GM19395 (cell line): ENCODE results near the gene SCGB1C1.

ENCODE experiments used
- ATAC-seq: cut with Tn5 transposase; IDR thresholded peaks from one replicate; pipeline ENCODE4 v1.9.1; 2021; ENCODE audit warnings: mild to moderate bottlenecking, moderate library complexity; ENCODE audit not compliant: unreplicated experiment

The SCGB1C1 gene

DNA sequence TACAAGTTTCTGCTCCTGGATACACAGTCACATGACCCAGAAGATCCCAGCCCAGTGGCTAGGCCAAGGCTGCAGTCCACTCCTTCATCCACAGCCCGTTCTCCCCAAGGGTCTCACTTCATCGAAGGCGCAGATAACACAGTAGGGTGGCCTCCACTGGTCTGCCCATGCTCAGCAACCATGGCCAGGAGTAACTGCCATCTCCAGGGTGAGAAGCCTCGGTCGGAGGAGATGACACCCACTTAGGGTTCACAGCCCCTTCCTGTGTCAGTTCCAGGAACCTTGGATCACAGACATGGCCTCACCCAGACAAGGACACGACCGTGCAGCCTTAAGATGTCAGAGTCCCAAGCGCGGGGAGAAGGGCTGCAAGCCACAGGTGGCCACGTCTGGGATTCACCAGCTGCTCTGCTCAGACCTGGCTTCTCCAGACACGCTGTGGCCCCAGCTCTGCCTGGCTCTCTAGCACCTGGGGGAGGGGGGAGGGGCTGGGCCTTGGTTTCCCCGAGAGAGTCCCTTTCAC lies 11.8 kb downstream of the SCGB1C1 start:
- no peak for ATAC-seq

DNA sequence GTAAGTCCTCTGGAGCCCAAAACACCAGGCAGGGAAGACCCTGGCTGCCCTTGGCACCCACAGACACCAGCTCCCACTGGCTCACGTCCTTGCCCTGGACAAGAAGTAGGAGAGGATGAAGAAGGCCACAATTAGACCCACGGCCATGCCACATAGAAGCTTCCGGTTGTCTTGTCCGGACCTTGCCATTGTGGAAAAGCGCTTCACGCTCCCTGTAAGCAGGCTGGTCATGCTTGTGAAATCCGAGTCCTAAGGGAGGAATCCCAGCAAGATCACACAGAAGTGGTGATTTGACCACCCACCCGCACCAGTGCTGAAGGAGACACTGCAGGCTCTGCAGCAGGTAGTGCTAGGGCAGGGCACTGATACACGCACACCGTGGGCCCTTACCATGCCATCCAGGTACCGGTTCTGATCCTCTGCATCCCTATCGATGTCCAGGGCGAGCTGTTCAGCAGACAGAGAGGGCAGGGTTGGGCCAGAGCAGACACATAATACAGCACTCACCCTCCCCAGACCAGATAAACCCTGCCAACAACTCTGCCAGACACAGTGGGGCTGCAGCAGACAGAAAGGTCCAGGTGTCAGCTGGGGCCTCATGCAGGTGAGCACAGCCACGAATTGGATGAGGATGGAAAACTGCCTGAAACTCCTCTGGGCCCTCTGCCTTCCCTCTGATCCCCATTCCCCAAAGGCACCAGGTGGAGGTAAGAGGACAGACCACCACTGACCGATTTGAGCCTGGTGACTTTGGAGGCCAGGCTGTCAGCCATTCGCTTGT lies 12.5 kb downstream of the SCGB1C1 start:
- no peak for ATAC-seq

DNA sequence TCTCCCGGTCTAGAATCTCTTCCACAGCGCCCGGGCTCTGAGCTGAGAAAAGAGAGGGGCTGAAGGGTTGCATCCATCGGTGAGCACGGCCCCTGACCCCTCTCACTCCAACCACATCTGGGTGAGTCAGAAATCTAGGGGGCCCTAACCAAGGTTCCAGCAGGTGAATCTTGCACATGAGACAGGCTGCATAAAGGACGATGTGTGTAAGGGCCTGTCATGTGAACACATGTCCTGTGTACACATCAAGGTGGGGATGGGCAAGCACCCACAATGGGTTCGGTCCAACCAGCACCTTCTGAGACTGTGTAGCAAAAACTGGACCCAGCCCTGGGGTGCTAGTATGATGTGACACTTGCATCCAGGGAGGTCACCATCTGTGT lies 13.1 kb downstream of the SCGB1C1 start:
- no peak for ATAC-seq

DNA sequence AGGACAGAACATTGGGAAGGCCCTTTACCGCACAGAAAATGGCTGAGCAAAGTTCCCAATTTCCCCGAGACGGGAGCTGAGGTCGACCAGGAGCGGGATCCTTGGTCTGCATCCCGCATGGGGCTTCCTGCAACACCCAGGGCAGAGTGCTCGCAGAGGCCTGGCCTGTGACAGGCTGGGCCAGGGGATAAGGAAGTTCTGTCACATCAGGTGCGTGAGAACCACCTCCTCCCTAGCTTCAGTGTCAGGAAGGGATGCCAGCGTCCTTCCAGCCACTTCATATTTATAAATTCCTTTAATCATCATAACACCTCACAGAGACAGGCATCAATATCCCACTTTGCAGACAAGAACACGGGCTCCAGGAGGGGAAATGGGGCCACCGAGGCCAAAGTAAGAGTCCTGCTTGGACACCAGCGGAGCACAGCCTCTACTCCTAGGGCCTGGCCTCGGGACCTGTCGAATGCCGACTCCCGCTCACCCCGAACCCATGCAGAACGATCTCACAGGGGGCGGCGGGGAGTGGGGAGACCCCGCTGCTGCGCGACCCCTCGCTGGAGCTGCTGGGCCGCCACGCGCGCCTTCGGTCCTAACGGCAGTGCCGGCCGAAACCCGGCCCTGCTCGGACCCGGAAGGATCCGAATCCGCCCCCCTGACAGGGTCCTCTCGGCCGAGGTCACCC lies 13.8 kb downstream of the SCGB1C1 start:
- peak; percentile 42 for ATAC-seq

DNA sequence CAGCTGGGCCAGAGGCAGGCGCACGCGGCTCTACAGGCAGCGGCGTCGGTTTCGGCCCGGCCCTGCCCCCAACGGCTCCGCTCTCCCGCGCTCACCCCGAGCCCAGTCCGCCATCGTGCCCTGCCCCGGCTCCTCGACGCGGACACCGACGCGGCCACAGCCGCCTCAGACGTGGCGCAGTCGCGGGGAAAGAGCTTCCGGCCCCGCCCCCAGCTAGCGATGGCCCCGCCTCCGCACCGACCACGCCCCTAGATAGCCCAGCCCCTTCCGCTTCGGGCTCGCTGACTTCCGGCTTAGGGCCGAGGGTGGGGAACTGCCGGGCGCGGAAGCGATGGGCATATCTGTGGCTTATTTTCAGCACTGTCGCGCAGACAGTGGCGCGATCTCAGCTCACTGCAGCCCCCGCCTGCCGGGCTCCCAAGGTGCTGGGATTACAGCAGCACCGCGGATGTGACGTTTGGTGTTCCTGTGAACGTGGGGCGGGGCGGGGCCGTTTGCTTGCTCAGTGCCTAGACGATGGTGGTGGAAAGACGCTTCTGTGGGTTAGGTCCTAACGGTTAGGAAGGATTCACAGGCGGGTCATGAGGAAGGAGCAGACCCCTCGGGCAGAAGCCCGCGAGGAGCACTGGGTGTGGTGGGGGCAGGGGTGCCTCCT lies 14.5 kb downstream of the SCGB1C1 start, which contains the start of the genes BET1L and RIC8A:
BET1L (minus strand) TSS at position 192 of the 655 bp plus-strand sequence; CDS start at position 114, 78 bp downstream.
RIC8A (plus strand) TSS at position 501 of the 655 bp plus-strand sequence. CDS start 1,147 bp downstream, outside the sequence.
- ATAC-seq = peak; percentile 76

DNA sequence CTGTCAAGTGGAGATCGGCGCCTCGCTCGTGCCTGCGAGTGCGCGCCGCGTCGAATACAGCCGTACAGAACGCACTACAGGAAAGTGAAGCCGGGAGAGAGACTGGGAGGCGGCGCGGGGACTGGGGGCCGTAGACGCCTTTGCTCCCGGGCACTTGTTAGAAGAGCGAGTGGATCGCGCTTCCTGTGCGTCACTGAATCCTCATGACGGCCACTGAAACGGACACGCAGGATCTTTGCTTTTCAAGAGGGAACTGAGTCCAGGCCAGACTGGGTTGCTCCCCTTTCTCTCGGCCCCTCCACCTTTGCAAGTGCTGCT lies 14.9 kb downstream of the SCGB1C1 start:
- no peak for ATAC-seq

DNA sequence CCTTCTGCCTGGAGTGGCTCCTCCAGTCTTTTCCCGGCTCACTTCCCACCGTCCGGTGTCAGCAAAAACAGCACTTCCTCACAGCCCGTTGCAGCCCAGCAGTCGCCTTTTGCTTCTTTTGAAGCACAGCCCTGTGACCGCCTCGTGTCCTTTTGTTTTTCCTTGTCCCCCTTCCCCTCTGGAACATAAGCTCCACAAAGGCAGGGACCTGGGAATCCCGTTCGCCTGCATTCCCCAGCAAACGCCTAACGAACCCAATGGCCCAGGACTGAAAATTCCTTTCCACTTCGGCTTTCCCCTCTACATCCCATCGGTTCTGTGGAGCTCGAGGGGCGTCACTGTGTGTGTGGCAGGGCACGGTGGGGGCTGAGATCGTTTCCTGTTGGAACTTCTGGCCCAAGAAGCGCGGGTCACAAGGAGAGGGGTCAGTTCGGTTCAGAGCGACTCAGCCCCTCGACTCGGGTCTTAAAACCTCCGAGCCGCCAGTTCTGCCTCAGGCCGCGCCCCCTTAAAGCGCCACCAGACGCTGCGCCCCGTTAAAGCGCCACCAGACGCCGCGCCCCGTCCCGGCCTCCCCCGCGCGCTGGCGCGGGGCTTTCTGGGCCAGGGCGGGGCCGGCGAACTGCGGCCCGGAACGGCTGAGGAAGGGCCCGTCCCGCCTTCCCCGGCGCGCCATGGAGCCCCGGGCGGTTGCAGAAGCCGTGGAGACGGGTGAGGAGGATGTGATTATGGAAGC lies 15.5 kb downstream of the SCGB1C1 start:
- ATAC-seq = no peak

DNA sequence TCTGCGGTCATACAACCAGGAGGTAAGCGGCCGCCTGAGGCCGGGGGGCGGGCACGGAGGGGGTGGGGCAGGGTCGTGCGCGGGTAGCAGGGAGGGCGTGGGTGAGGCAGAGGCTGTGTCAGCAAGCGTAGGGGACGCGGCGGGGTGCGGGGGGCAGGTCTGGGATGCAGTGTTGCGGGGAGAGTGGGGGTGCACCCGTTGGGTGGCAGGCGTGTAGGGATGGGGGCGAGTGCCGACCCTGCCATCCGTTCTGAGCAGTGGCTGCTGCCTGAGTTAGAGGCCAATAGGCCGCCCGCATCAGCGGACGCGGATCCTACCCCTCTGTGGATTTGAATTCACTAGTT lies 16.0 kb downstream of the SCGB1C1 start:
- no peak for ATAC-seq

DNA sequence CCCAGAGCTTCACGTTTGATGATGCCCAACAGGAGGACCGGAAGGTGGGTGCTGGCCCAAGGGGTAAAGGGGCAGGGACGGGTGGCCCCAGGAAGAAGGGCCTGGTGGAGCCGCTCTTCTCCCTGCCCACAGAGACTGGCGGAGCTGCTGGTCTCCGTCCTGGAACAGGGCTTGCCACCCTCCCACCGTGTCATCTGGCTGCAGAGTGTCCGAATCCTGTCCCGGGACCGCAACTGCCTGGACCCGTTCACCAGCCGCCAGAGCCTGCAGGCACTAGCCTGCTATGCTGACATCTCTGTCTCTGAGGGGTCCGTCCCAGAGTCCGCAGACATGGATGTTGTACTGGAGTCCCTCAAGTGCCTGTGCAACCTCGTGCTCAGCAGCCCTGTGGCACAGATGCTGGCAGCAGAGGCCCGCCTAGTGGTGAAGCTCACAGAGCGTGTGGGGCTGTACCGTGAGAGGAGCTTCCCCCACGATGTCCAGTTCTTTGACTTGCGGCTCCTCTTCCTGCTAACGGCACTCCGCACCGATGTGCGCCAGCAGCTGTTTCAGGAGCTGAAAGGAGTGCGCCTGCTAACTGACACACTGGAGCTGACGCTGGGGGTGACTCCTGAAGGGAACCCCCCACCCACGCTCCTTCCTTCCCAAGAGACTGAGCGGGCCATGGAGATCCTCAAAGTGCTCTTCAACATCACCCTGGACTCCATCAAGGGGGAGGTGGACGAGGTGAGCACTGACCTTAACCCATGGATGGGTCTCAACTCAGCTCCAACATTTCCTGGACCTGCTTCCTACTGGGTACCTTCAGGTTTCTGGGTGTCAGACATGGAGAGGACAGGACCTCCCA lies 16.6 kb downstream of the SCGB1C1 start:
- ATAC-seq = no peak

DNA sequence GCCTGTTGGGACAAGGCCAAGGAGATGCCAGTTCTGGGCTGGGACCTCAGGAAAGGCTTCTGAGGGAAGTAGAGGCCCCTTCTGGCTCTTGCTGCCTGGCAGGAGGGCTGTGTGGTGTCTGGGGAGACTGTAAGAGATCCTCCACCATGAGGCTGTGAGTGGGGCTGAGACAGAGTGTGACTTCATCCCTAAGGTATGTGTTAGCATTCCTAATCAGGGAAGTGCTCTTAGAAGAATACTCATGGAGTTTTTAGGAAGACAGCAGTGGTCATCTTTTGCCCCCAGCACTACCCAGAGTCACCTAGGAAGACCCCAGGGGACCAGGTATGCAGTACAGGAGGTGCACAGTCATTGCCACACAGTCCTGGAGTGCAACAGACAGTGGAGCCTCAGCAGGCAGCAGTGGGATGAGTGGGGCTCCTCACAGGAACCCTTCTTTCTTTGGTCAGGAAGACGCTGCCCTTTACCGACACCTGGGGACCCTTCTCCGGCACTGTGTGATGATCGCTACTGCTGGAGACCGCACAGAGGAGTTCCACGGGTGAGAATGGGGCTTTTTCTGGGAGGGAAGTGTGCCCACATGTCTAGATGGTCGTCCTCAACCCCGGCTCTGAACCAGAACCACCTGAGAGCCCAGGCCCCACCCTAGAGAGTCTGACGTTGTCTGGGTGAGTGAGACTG lies 17.4 kb downstream of the SCGB1C1 start:
- ATAC-seq = no peak

DNA sequence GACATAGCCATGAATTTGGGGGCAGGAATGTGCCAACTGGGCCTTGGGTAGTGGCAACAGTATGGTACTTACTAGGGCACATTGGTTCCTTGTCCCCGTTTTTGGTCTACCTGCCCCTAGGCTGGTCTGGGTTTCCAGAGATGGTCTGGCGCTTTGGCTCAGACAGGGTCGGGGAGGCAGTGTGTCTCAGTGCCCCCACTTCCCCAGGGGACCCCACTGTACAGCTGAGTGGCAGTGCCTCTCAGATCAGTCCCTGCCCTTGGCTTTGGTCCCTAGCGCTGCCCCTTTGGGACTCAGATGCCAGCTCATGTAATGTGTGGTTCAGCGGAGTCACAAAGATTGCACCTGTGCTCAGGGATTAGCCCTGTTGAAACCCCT lies 17.9 kb downstream of the SCGB1C1 start:
- no peak for ATAC-seq

DNA sequence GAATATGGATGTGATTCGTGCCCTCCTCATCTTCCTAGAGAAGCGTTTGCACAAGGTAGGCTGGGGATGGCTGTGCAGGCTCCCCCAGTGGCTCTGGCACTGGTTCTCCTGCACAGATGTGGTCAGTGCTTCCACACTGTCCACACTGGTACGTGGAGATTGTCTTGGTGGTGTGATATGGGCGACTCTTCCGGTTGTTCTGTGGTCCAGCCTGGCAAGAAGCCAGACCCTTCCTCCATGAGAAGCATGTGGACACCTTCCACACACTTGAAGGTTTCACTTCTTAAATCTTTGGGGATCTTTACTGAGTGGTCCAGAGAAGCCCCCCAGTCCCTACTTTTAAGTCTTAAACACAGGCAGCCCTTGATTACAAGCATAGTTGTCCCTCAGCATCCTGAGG lies 18.4 kb downstream of the SCGB1C1 start:
- no peak for ATAC-seq

DNA sequence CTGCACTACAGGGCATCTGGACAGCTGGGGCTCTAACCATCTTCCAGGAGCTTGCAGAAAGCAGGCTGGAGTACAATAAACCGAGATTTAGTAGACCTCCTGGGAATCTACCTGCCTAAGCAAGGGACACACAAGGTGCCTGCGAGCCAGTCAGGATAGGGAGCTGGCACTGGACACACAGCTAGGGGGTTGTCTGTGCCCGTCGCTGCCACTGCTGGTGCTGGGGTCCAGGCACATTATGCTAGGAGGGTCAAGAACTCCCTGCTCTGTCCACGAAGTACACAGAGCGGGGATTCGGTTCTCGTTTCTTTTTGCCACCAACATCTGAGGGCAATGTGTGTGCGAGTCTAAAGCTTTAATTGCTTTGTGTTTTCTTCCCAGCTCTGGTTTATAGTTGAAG lies 18.9 kb downstream of the SCGB1C1 start:
- no peak for ATAC-seq

DNA sequence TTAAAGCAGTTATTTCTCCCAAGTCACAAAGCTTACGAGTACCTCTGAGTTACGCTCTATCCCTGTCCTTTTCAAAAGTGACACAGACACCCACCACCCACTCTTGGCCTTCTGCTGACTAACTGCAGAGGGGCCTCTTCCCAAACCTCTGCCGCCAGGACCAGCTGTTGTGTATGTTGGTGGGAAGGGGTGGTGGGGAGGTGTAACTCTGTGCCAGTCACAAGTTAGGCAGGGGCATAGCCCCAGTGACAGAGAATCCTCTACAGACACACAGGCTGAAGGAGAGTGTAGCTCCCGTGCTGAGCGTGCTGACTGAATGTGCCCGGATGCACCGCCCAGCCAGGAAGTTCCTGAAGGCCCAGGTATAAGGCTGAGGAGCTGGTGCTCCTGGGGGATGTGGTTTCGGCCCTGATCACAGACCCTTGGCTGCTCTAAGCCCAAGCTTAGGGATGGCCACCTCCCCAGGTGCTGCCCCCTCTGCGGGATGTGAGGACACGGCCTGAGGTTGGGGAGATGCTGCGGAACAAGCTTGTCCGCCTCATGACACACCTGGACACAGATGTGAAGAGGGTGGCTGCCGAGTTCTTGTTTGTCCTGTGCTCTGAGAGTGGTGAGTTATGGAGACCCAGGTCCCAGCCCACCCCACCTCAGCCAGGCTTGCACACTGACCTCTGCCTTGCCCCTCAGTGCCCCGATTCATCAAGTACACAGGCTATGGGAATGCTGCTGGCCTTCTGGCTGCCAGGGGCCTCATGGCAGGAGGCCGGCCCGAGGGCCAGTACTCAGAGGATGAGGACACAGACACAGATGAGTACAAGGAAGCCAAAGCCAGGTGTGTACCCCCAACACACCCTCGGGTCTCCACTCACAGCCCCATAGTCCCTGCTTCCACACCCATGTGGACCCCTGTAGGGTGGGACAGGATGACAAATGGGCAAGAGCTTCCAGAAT lies 19.5 kb downstream of the SCGB1C1 start:
- ATAC-seq = no peak

DNA sequence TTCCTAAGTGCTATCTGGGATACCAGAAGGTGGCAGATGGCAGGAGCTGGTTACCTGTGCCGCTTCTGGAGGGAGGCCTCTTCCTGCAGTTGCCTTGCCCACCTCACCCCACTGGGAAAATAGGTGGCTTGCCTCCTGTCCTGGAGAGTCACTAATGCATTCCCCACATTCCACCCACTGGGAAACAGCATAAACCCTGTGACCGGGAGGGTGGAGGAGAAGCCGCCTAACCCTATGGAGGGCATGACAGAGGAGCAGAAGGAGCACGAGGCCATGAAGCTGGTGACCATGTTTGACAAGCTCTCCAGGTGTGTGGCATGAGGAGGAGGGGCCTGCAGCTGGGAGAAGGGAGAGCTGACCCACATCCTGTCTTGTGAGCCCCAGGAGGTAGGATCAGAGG lies 20.2 kb downstream of the SCGB1C1 start:
- ATAC-seq = no peak

DNA sequence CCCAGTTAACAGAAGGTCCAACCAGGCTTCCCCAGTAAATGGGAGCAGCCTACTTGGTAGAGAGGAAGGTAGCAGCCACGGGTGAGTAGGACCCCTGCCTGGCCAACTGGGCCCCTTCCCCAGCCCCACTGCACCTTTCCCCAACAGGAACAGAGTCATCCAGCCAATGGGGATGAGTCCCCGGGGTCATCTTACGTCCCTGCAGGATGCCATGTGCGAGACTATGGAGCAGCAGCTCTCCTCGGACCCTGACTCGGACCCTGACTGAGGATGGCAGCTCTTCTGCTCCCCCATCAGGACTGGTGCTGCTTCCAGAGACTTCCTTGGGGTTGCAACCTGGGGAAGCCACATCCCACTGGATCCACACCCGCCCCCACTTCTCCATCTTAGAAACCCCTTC lies 21.2 kb downstream of the SCGB1C1 start:
- no peak for ATAC-seq

DNA sequence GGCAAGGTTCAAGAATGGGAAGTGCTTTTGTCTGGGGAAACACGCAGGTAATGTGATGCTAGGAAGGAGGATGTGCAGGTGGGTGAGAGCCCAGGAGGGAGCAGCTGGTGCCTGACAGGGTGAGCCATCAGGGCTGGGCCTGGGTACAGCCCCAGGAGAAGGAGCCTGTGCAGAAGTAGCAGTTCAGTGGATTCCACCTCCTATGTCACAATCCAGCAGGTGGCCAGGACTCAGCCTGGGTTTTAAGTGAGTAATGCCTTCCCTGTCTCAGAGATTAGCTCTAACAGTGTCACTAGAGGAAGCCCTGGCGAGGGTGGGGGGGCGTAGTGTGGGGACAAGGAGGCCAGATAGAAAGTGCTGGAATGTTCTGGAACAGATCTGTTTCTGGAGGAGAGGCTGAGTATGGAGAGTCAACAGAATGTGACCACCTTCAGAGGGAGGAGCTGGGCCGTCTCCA lies 22.7 kb downstream of the SCGB1C1 start:
- no peak for ATAC-seq
